ENCODE data around the gene MAPKAPK5.
"Not testable (repeated sequence)": the region's sequence is repeated elsewhere in the genome, so short reads cannot be mapped to it uniquely, and the experiment has no call there.

MAPKAPK5 gene

GRCh38 chr12:111841750-111842555 lies at the start of gene MAPKAPK5:
MAPKAPK5 (plus strand) TSS chr12:111842228; CDS start chr12:111842734, 506 bp downstream.
- DNase-seq, result peak; percentile 95

GRCh38 chr12:111792856-111793235 lies 49.2 kb upstream of the MAPKAPK5 start:
- DNase-seq, result no peak

- DNase-seq, result no peak
Measured at GRCh38 chr12:111798182-111798581, 43.8 kb upstream of the MAPKAPK5 start.

- DNase-seq, result no peak
Measured at GRCh38 chr12:111799758-111800157, 42.3 kb upstream of the MAPKAPK5 start.

- no peak for DNase-seq
Measured at GRCh38 chr12:111803038-111803626, 38.9 kb upstream of the MAPKAPK5 start.

- DNase-seq, result no peak
Measured at GRCh38 chr12:111803851-111804250, 38.2 kb upstream of the MAPKAPK5 start.

GRCh38 chr12:111806304-111806703 lies 35.7 kb upstream of the MAPKAPK5 start:
- DNase-seq, result no peak

GRCh38 chr12:111807232-111807631 lies 34.8 kb upstream of the MAPKAPK5 start:
- DNase-seq, result no peak

GRCh38 chr12:111812881-111813741 lies 28.9 kb upstream of the MAPKAPK5 start:
- DNase-seq, result peak; percentile 63

- DNase-seq, result no peak
Measured at GRCh38 chr12:111816065-111816615, 25.9 kb upstream of the MAPKAPK5 start.

- not testable (repeated sequence) for DNase-seq
Measured at GRCh38 chr12:111816898-111817297, 25.1 kb upstream of the MAPKAPK5 start.

- no peak for DNase-seq
Measured at GRCh38 chr12:111818340-111818739, 23.7 kb upstream of the MAPKAPK5 start.

GRCh38 chr12:111819191-111820158 lies 22.6 kb upstream of the MAPKAPK5 start:
- DNase-seq, result no peak

GRCh38 chr12:111820828-111821227 lies 21.2 kb upstream of the MAPKAPK5 start:
- not testable (repeated sequence) for DNase-seq

GRCh38 chr12:111822886-111823285 lies 19.1 kb upstream of the MAPKAPK5 start:
- DNase-seq, result no peak

- DNase-seq, result no peak
Measured at GRCh38 chr12:111823891-111824290, 18.1 kb upstream of the MAPKAPK5 start.

GRCh38 chr12:111824312-111824711 lies 17.7 kb upstream of the MAPKAPK5 start:
- DNase-seq, result not testable (repeated sequence)

- no peak for DNase-seq
Measured at GRCh38 chr12:111825509-111825908, 16.5 kb upstream of the MAPKAPK5 start.

GRCh38 chr12:111826316-111826715 lies 15.7 kb upstream of the MAPKAPK5 start:
- DNase-seq, result no peak

- no peak for DNase-seq
Measured at GRCh38 chr12:111826992-111827391, 15.0 kb upstream of the MAPKAPK5 start.

- DNase-seq, result no peak
Measured at GRCh38 chr12:111827907-111828306, 14.1 kb upstream of the MAPKAPK5 start.
